ENCODE data around the gene SLC31A2.

DNA sequence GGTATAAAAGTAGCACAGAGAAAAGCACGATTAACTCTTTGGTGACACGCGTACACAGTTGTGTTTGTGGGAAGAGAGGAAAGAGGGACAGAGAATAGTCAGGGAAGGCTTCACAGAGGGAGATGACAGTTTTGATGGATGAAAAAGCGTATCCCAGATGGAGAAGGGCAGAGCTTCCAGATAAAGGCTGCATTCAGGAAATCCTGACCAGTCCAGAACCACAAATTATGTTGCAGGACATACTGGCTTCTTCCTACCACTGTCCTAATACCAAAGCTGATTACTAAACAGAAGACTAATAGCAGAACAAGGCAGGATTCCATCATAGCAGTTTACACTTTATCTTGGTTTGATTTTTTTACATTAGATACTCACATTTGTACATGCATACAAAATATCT, 34.5 kb downstream of the SLC31A2 start:
- TF ChIP-seq, protein P1, sequence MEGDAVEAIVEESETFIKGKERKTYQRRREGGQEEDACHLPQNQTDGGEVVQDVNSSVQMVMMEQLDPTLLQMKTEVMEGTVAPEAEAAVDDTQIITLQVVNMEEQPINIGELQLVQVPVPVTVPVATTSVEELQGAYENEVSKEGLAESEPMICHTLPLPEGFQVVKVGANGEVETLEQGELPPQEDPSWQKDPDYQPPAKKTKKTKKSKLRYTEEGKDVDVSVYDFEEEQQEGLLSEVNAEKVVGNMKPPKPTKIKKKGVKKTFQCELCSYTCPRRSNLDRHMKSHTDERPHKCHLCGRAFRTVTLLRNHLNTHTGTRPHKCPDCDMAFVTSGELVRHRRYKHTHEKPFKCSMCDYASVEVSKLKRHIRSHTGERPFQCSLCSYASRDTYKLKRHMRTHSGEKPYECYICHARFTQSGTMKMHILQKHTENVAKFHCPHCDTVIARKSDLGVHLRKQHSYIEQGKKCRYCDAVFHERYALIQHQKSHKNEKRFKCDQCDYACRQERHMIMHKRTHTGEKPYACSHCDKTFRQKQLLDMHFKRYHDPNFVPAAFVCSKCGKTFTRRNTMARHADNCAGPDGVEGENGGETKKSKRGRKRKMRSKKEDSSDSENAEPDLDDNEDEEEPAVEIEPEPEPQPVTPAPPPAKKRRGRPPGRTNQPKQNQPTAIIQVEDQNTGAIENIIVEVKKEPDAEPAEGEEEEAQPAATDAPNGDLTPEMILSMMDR (IDR thresholded peaks at IDR 0.05): no peak
- no peak for TF ChIP-seq POLR2A (IDR thresholded peaks at IDR 0.05)

Measured in lower leg skin (tissue), 3 donors.